HG03432 (cell line): ENCODE measurements around the gene PPP1R12C.
A peak's percentile ranks its signal among the peaks of the same experiment; 100 is the strongest.
"Not testable (repeated sequence)": the region's sequence is repeated elsewhere in the genome, so short reads cannot be mapped to it uniquely, and the experiment has no call there.

ENCODE experiments used
- ATAC-seq: cut with Tn5 transposase; IDR thresholded peaks from one replicate; pipeline ENCODE4 v1.9.1; 2021; ENCODE audit warnings: mild to moderate bottlenecking, moderate library complexity; ENCODE audit not compliant: unreplicated experiment

Gene PPP1R12C

GRCh38 chr19:55077106-55077505, 40.3 kb downstream of the PPP1R12C start:
- no peak for ATAC-seq

GRCh38 chr19:55076321-55076720, 41.1 kb downstream of the PPP1R12C start:
- no peak for ATAC-seq

DNA sequence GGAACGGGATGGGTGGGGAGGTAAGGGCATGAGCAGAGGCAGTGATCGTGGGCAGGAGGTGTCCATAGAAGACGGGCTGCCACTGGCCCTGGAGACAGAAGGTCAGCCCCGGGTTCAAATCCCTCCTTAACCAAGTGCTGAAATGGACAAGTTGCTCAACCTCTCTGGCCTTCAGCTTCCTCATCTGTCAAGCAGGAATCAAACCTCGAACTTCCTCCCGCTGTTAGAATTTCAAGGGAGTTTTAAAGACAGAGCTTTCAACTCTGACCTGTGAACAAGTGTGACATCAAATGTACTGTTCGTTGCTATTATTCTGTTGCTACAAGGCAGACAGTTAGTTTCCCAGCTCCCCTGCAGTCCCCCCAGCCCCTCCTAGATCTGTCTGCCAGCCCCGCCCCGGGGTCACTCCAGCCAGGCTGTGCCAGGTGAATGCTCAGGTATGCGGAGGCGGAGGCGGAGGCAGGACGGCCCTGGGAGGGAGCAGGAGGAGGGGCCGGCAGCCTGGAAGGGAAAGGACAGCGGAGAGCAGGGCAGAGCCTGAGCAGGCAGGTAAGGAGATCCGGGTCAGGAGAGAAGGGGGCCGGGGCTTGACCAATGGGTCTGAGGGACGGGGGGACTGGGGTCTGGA, 42.0 kb downstream of the PPP1R12C start, which contains the start of gene EPS8L1:
EPS8L1 (plus strand) TSS at position 499 of the 628 bp plus-strand sequence. CDS start 576 bp downstream, outside the sequence.
- ATAC-seq: no peak

GRCh38 chr19:55071913-55072312, 45.5 kb downstream of the PPP1R12C start:
- ATAC-seq: no peak

DNA sequence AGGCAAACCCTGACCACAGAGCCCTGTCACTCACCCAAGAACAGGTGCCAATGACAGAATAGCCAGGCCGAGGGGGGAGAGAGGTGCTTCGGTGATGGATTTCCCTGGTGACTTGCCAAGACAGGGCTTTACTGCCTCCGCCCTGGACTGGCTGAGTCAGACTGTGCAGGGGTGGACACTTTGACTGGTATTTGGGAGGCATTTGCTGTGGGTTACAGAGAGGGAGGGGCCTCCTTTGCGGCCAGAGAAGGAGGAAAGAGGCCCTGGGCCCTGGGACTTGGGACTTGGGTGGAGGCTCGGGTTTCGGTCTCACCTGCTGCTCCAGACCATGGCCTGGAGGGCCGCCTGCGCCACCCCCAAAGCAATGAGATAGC, 46.3 kb downstream of the PPP1R12C start:
- ATAC-seq: no peak

DNA sequence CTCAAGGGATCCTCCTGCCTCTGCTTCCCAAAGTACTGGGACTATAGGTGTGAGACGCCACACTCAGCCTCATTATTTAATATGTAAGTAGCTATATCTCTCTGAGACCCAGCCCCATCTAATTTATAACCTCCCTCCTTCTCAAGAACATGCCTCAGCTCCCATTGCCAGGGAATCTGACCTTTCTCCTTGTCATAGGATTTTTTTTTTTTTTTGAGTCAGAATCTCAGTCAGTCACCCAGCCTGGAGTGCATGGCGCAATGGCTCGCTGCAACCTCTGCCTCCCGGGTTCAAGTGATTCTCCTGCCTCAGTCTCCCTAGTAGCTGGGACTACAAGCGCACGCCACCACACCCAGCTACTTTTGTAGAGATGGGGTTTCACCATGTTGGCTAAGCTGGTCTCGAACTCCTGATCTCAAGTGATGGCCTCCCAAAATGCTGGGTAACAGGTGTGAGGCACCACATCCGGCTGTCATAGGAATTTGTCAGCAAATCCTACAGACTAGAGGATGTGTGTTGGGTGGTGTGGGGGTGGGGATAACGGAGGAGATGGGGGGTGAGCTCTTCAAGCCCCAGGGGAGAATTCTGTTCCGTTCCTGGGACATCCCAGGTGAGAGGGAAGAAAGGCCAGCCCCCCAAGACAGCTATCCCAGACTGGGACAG, 46.8 kb downstream of the PPP1R12C start:
- no peak for ATAC-seq

DNA sequence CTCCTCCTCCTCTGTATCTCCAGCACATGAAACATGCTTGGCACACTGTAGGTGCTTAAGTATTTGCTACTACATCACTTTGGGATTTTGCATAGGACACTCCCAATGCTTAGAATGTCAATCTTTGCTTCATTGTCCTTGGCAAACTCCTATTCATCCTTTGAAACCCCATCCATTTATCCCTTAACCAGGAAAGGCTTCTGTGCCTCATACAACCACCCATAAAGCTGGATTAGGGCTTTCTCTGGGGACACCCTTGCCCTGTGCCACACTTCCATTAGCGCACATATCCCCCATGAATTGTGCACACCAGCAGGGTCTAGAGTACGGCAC, 47.6 kb downstream of the PPP1R12C start:
- no peak for ATAC-seq

GRCh38 chr19:55068950-55069864, 48.2 kb downstream of the PPP1R12C start:
- ATAC-seq: no peak

GRCh38 chr19:55067869-55068268, 49.6 kb downstream of the PPP1R12C start:
- ATAC-seq: no peak

DNA sequence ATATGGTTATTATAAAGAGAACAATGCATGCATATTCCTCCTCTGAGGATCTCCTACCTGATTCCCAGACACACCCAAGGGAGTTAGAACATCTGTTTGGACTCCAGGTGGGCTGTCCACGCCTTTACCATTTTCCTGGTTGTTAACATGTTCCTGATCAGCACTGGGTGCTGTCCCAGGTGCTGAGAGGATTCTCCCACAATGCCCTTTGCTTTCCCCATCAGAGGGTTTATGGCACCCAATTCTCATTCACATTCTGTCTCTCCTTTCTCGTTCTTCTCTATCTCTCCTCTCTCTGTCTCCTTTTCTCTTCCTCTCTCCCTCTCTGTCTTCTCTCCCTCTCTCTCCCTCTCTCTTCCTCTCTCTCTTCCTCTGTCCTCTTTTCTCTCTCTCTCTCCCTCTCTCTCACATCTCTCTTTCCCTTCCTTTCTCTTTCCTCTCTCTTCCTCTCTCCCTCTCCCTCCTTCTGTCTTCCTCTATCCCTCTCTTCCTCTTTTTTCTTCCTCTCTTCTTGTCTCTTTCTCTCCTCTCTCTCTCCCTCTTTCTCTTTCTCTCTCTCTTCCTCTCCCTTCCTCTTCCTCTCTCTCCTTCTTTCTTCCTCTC, 51.2 kb downstream of the PPP1R12C start:
- no peak for ATAC-seq

DNA sequence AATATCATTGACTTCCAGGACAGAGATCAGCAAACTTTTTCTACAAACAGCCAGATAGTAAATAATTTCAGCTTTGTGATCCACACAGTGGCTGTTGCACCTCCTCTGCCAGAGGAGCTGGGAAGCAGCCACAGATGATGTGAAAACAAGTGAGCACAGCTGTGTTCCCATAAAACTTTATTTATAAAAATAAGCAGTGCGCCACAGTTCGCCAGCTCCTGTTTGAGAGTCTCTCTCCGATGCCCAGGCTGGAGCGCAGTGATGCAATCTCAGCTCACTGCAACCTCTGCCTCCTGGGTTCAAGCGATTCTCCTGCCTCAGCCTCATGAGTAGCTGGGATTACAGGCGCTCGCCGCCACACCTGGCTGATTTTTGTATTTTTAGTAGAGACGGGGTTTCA, 51.9 kb downstream of the PPP1R12C start:
- ATAC-seq: not testable (repeated sequence)

DNA sequence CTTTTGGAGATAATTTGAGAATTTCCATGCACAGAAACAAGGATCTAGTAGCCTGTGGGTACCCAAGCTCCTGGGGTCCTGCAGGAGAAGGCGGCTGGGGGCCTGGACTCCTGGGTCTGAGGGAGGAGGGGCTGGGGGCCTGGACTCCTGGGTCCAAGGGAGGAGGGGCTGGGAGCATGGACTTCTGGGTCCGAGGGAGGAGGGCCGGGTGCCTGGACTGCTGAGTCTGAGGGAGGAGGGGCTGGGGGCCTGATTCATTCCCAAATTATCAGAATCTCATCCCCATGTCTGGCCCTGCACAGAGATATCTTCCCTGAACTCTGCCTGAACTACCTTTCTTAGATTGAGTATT, 54.0 kb downstream of the PPP1R12C start:
- ATAC-seq: no peak

DNA sequence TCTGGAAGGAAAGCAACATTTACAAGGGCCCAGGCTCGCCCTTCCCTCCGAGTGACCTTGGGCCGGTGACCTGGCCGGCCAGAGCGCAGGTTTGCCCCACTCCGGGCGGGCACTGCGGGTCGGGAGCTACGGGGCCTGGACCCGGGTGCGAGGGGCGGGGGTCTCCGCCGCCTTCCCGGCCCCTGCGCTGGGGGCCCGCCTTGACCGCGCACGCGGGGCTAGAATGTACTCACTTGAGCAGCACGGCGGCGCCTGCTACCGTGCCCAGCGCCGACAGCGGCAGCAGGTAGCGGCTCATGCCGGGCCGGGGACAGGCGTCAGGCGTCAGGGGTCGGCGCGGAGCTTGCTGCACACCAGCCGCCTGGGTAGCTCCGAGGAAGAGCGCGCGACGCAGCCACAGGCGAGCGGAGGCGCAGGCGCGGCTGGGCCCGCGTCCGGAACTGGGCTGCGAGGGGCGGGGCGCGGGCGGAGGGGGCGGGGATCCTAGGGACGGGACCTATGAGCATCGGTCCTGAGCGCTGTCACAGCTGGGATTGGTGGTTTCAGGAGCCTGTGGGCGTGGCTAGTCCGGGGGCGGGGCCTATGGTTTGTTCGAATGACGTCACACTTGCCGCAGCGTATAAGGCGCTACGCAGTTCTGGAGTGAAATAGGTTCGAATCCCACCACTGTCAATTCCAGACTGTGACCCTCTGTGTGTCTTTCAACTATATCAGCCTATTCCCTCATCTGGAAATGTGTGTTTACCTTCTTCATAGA, 54.5 kb downstream of the PPP1R12C start, which contains the start of gene RDH13:
RDH13 (minus strand) TSS at position 414 of the 757 bp plus-strand sequence; CDS start at position 298, 116 bp downstream.
- ATAC-seq: peak; percentile 92

GRCh38 chr19:55060287-55060686, 57.1 kb downstream of the PPP1R12C start:
- not testable (repeated sequence) for ATAC-seq

DNA sequence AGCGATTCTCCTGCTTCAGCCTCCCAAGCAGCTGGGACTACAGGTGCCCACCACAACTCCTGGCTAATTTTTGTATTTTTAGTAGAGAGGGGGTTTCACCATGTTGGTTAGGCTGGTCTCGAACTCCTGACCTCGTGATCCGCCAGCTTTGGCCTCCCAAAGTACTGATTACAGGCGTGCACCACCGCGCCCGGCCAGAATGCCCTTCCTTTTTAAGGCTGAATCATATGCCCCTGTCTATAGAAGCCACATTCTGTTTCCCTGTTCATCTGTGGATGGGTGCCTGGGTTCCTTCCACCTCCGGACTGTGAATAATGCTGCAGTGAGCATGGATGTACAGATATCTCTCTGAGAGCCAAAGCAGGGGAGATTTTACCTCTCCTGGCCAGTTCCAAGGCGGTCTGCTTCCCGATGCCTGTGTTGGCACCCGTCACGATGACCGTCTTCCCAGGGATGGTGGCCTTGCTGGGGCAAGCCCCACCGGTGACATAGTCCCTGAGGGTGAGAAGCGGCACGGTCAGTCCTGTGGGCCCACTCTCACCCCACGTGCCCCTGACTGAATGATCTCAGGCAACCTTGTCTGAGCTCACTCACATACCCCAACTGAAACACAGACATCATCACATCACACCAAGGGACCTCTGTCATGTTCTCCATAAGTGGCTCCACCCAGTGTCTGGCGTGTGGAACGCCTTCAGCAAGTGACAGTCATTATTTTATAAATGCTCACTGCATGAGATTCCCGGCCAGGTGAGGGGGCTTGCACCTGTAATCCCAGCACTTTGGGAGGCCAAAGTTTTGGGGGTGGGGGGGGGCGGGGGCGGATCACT, 58.4 kb downstream of the PPP1R12C start:
- no peak for ATAC-seq

- ATAC-seq: no peak
These were observed 60.6 kb downstream of the PPP1R12C start for GRCh38 chr19:55056827-55057226.

DNA sequence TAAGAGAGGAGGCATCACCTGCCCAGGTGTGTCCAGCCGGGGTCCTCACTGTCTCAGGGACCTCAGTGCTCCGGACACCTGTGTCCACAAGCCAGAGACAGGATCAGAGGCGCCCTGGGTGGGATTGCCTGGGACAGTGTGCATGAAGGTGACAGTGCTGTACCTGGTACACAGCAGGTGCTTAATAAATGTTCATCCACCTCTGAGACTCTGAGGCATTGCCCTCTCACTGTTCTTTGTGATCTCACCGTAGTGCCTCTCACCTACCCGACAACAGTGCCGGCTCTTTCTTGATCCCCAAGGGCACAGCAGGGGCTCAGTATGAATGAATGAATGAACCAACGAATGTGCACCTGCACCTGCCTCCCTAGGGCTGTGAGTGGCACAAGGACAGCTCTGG, 63.7 kb downstream of the PPP1R12C start:
- ATAC-seq: no peak

DNA sequence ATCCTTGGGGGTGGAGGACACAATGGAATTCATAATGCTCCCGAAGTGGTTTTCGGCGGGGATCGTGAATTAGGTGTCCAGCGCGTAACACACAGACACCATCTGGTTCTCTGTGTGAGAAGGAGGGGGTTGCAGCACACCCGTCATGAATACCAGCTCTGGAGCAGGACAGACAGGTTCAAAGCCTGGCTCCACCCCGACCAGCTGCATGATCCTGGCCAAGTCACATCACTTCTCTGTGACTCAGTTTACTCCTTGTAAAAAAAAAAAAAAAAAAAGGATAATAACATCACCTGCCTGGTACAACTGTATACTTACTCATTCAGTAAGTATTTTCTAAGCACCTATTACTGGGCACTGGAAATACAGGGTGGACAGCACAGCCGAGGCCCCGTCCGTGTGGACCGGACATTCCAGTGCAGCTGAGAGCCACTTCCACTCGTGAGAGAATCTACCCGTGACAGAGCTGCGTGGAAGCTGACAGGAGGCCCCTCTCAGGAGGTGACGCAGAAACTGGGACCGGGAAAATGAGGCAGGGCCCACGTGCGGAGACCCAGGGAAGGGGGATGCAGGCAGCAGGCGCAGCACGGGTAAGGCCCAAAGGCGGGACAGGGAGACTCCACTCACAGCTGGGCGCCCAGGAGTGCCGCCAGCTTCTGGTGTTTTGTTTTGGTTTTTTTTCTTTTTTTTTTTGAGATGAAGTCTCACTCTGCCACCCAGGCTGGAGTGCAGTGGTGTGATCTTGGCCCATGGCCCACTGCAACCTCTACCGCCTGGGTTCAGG, 66.5 kb downstream of the PPP1R12C start:
- ATAC-seq: no peak

GRCh38 chr19:55048446-55048845, 69.0 kb downstream of the PPP1R12C start:
- ATAC-seq: no peak
